ENCODE data around the gene GCSAML. TPM values are rescaled to one million over a fixed set of nuclear protein-coding genes. Genes with fewer than 3 reads are reported as not detected.
"Not testable (repeated sequence)": the region's sequence is repeated elsewhere in the genome, so short reads cannot be mapped to it uniquely, and the experiment has no call there.

GCSAML gene
- not detected for polyA plus RNA-seq (2012; ENCODE audit: missing spikeins)

- no peak for FAIRE-seq
- no peak for TF ChIP-seq TAF1 (IDR thresholded peaks at IDR 0.05; ENCODE audit: borderline replicate concordance, low read depth, low read length)
- no peak for TF ChIP-seq POLR2A (IDR thresholded peaks at IDR 0.05; ENCODE audit: low read depth, low read length)
- no peak for TF ChIP-seq POLR2AphosphoS5 (IDR thresholded peaks at IDR 0.05; ENCODE audit: low read depth, low read length)
- DNase-seq (ENCODE audit: insufficient read length), result no peak
Measured at GRCh38 chr1:247548769-247549182, at the start of gene GCSAML. Gene GCSAML, plus strand, starts transcription at chr1:247549134. Its CDS starts 58 bp downstream, at chr1:247549192.

- DNase-seq (ENCODE audit: insufficient read length) (no peak), FAIRE-seq (no peak)
- TF ChIP-seq POLR2AphosphoS5 (IDR thresholded peaks at IDR 0.05; ENCODE audit: low read depth, low read length) (no peak), POLR2A (IDR thresholded peaks at IDR 0.05; ENCODE audit: low read depth, low read length) (no peak), TAF1 (IDR thresholded peaks at IDR 0.05; ENCODE audit: borderline replicate concordance, low read depth, low read length) (no peak)
Measured at GRCh38 chr1:247500865-247501264, 48.1 kb upstream of the GCSAML start.

DNA sequence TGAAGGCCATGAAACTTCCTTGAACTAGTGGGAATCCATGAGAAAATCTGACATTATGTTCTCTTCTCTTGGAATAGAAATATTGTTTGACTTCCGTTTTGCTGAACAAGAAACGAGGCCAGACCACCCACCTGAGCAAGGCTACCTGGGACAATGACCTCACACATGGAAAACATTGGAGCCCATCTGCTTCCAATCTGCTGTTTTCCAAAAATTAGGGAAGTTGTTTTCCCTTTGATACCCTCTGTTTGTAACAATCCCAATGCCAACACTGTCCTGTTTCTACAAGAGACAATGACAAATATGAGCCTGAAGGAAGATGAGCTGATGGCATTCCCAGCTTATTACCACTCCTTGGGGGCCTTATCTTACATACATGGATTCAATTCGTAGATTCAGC lies 42.1 kb upstream of the GCSAML start:
- TF ChIP-seq POLR2A (IDR thresholded peaks at IDR 0.05; ENCODE audit: low read depth, low read length), result no peak
- TF ChIP-seq POLR2AphosphoS5 (IDR thresholded peaks at IDR 0.05; ENCODE audit: low read depth, low read length), result no peak
- TF ChIP-seq TAF1 (IDR thresholded peaks at IDR 0.05; ENCODE audit: borderline replicate concordance, low read depth, low read length), result no peak
- DNase-seq (ENCODE audit: insufficient read length), result no peak
- FAIRE-seq, result peak; percentile 21

GRCh38 chr1:247517795-247518612 lies 30.9 kb upstream of the GCSAML start:
- TF ChIP-seq TAF1 (IDR thresholded peaks at IDR 0.05; ENCODE audit: borderline replicate concordance, low read depth, low read length) (no peak), POLR2A (IDR thresholded peaks at IDR 0.05; ENCODE audit: low read depth, low read length) (no peak), POLR2AphosphoS5 (IDR thresholded peaks at IDR 0.05; ENCODE audit: low read depth, low read length) (no peak)
- no peak for FAIRE-seq

GRCh38 chr1:247518613-247518891 lies 30.4 kb upstream of the GCSAML start:
- no peak for DNase-seq (ENCODE audit: insufficient read length)
- FAIRE-seq, result no peak
- TF ChIP-seq TAF1 (IDR thresholded peaks at IDR 0.05; ENCODE audit: borderline replicate concordance, low read depth, low read length) (no peak), POLR2AphosphoS5 (IDR thresholded peaks at IDR 0.05; ENCODE audit: low read depth, low read length) (no peak), POLR2A (IDR thresholded peaks at IDR 0.05; ENCODE audit: low read depth, low read length) (no peak)

More at GRCh38 chr1:247517795-247518612, 30.9 kb upstream of the GCSAML start:
- no peak for DNase-seq (ENCODE audit: insufficient read length)

DNA sequence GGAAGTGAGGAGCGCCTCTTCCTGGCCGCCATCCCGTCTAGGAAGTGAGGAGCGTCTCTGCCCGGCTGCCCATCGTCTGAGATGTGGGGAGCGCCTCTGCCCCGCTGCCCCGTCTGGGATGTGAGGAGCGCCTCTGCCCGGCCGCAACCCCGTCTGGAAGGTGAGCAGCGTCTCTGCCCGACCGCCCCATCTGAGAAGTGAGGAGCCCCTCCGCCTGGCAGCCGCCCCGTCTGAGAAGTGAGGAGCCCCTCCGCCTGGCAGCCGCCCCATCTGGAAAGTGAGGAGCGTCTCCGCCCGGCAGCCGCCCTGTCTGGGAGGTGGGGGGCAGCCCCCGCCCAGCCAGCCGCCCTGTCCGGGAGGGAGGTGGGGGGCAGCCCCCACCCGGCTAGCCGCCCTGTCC lies 27.0 kb upstream of the GCSAML start:
- not testable (repeated sequence) for FAIRE-seq; DNase-seq (ENCODE audit: insufficient read length)

- DNase-seq (ENCODE audit: insufficient read length) (no peak), FAIRE-seq (no peak)
- TF ChIP-seq POLR2AphosphoS5 (IDR thresholded peaks at IDR 0.05; ENCODE audit: low read depth, low read length) (no peak), POLR2A (IDR thresholded peaks at IDR 0.05; ENCODE audit: low read depth, low read length) (no peak), TAF1 (IDR thresholded peaks at IDR 0.05; ENCODE audit: borderline replicate concordance, low read depth, low read length) (no peak)
Measured at GRCh38 chr1:247528812-247529474, 20.0 kb upstream of the GCSAML start.

- DNase-seq (ENCODE audit: insufficient read length) (no peak), FAIRE-seq (no peak)
- TF ChIP-seq TAF1 (IDR thresholded peaks at IDR 0.05; ENCODE audit: borderline replicate concordance, low read depth, low read length) (no peak), POLR2A (IDR thresholded peaks at IDR 0.05; ENCODE audit: low read depth, low read length) (no peak), POLR2AphosphoS5 (IDR thresholded peaks at IDR 0.05; ENCODE audit: low read depth, low read length) (no peak)
Measured at GRCh38 chr1:247529771-247530355, 19.1 kb upstream of the GCSAML start.

DNA sequence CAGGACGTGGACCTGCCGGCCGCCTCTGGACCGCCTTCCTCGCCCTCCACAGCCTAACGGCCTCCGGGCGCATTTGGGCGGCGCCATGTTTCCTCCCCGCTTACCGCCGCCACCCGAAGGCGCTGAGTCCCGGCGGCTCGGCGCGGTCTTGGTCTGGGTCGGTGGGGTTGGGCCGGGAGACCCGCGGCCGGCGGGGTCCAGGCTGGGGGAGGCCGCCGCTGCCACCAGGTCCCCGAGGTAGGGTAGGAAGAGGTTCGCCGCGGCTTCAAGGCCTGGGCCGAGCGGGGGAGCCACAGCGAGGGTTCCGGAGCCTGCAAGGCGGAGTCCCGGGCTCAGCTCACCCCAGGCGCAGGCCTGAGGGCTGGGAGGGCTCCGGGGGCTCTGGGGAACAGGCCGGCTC lies 18.1 kb upstream of the GCSAML start:
- FAIRE-seq (no peak), DNase-seq (ENCODE audit: insufficient read length) (no peak)
- TF ChIP-seq POLR2A (IDR thresholded peaks at IDR 0.05; ENCODE audit: low read depth, low read length) (no peak), TAF1 (IDR thresholded peaks at IDR 0.05; ENCODE audit: borderline replicate concordance, low read depth, low read length) (no peak), POLR2AphosphoS5 (IDR thresholded peaks at IDR 0.05; ENCODE audit: low read depth, low read length) (no peak)

GRCh38 chr1:247531937-247532336 lies 17.0 kb upstream of the GCSAML start:
- FAIRE-seq (no peak), DNase-seq (ENCODE audit: insufficient read length) (no peak)
- TF ChIP-seq TAF1 (IDR thresholded peaks at IDR 0.05; ENCODE audit: borderline replicate concordance, low read depth, low read length) (no peak), POLR2AphosphoS5 (IDR thresholded peaks at IDR 0.05; ENCODE audit: low read depth, low read length) (no peak), POLR2A (IDR thresholded peaks at IDR 0.05; ENCODE audit: low read depth, low read length) (no peak)

GRCh38 chr1:247535402-247535801 lies 13.5 kb upstream of the GCSAML start:
- TF ChIP-seq POLR2AphosphoS5 (IDR thresholded peaks at IDR 0.05; ENCODE audit: low read depth, low read length), result no peak
- no peak for TF ChIP-seq TAF1 (IDR thresholded peaks at IDR 0.05; ENCODE audit: borderline replicate concordance, low read depth, low read length)
- no peak for TF ChIP-seq POLR2A (IDR thresholded peaks at IDR 0.05; ENCODE audit: low read depth, low read length)
- FAIRE-seq, result no peak
- no peak for DNase-seq (ENCODE audit: insufficient read length)

- TF ChIP-seq TAF1 (IDR thresholded peaks at IDR 0.05; ENCODE audit: borderline replicate concordance, low read depth, low read length), result no peak
- no peak for TF ChIP-seq POLR2AphosphoS5 (IDR thresholded peaks at IDR 0.05; ENCODE audit: low read depth, low read length)
- TF ChIP-seq POLR2A (IDR thresholded peaks at IDR 0.05; ENCODE audit: low read depth, low read length), result no peak
- FAIRE-seq (no peak), DNase-seq (ENCODE audit: insufficient read length) (no peak)
Measured at GRCh38 chr1:247536340-247536739, 12.6 kb upstream of the GCSAML start, which contains the start of gene OR2C3. Gene OR2C3, minus strand, starts transcription at chr1:247536440. Its CDS starts 3,929 bp downstream, at chr1:247532511.
